ENCODE measurements around the gene TTYH2.

DNA sequence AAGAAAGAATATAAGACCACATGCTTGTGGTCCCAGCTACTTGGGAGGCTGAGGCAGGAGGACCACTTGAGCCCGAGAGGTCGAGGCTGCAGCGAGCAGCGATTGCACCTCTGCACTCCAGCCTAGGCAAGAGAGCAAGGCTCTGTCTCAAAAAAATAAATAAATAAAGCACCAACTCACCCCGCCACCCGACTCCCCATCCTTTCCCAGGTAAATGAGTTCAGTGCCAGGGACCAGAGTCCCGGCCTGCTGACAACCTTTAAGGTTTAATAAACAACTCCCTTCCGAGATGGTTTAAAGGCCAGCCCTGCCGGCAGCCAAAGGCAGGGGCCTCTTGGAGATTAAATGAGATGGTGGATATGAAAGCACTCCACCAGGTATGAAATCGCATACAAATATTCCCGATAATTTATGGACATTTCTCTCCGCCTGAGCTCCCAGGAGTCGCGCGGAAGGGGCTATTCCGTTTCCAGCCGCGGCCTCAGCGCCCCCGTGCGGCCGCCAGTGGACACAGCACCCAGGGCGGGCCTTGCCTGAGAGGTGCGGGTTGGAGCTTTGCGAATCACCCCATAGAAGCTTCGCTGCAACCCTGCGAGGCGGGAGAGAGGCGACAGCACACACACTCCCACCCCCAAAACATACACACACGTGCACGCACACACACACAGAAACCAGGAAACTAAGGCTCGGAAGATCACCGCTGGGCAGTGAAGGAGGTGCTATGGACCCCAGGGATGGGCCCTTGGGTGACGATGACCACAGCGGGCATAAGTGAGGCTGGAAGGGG is 13.9 kb upstream of the TTYH2 start:
- TF ChIP-seq POLR2A (IDR thresholded peaks at IDR 0.05) (no peak), POLR2AphosphoS5 (IDR thresholded peaks at IDR 0.05) (no peak), EP300 (IDR thresholded peaks at IDR 0.05) (no peak)
- TF ChIP-seq, protein P1, sequence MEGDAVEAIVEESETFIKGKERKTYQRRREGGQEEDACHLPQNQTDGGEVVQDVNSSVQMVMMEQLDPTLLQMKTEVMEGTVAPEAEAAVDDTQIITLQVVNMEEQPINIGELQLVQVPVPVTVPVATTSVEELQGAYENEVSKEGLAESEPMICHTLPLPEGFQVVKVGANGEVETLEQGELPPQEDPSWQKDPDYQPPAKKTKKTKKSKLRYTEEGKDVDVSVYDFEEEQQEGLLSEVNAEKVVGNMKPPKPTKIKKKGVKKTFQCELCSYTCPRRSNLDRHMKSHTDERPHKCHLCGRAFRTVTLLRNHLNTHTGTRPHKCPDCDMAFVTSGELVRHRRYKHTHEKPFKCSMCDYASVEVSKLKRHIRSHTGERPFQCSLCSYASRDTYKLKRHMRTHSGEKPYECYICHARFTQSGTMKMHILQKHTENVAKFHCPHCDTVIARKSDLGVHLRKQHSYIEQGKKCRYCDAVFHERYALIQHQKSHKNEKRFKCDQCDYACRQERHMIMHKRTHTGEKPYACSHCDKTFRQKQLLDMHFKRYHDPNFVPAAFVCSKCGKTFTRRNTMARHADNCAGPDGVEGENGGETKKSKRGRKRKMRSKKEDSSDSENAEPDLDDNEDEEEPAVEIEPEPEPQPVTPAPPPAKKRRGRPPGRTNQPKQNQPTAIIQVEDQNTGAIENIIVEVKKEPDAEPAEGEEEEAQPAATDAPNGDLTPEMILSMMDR (IDR thresholded peaks at IDR 0.05): peak in 5 of 7 experiments; percentile 59 to 97 (median 96)
